ENCODE data around the gene DDX56. TPM values are rescaled to one million over a fixed set of nuclear protein-coding genes. Genes with fewer than 3 reads are reported as not detected.

The DDX56 gene
- total RNA-seq, 1 experiment from 2014 or later, result 83.1 TPM

GRCh38 chr7:44531421-44532380 lies 42.0 kb downstream of the DDX56 start:
- POLR2A ChIA-PET, result no interaction called here
- H3K27ac Mint-ChIP-seq, result no peak overlapping the region
- peaks cover 4% of the 10 kb centered on the region; the same call in 1 of the 2 replicates for H3K9me3 Mint-ChIP-seq
- DNase-seq (ENCODE audit: low spot score) (no peak), ATAC-seq (no peak)
- no peak overlapping the region for H3K4me3 Mint-ChIP-seq
- CTCF ChIA-PET, result interaction anchor here (0.6 kb wide), 1 partner anchor 289 kb away, joined by 4 read pairs; no protein-coding TSS in a partner anchor
- TF ChIP-seq FOXP4 (CRISPR knock-in tag; IDR thresholded peaks at IDR 0.05) (no peak), USF1 (CRISPR knock-in tag; IDR thresholded peaks at IDR 0.05) (no peak), OVOL2 (CRISPR knock-in tag; IDR thresholded peaks at IDR 0.05; ENCODE audit: borderline replicate concordance) (no peak), IRF2 (CRISPR knock-in tag; IDR thresholded peaks at IDR 0.05; ENCODE audit: borderline replicate concordance, low read depth) (no peak), ZNF138 (CRISPR knock-in tag; conservative IDR thresholded peaks at IDR 0.05) (no peak)
- no peaks in the 10 kb centered on the region for H3K36me3 Mint-ChIP-seq
- no peaks in the 10 kb centered on the region for H3K4me1 Mint-ChIP-seq
- H3K27me3 Mint-ChIP-seq (ENCODE audit: low read depth), result peaks cover 3% of the 10 kb centered on the region

- Mint-ChIP-seq H3K9me3 (peaks cover 6% of the 10 kb centered on the region), H3K27me3 (ENCODE audit: low read depth) (peaks cover 3% of the 10 kb centered on the region), H3K36me3 (0 out of 2 replicates have a peak, but pooled peaks cover 1% of the 10 kb centered on the region), H3K4me1 (no peaks in the 10 kb centered on the region), H3K27ac (no peak overlapping the region), H3K4me3 (no peak overlapping the region)
- ATAC-seq (no peak), DNase-seq (ENCODE audit: low spot score) (no peak)
- ChIA-PET POLR2A (no interaction called here), CTCF (no interaction called here)
- TF ChIP-seq MYBL2 (CRISPR knock-in tag; IDR thresholded peaks at IDR 0.05) (no peak), TP53 (CRISPR knock-in tag; IDR thresholded peaks at IDR 0.05) (no peak), NFYB (CRISPR knock-in tag; conservative IDR thresholded peaks at IDR 0.05; ENCODE audit: low read depth) (no peak), RELA (CRISPR knock-in tag; IDR thresholded peaks at IDR 0.05; ENCODE audit: borderline replicate concordance) (no peak), ELF4 (CRISPR knock-in tag; IDR thresholded peaks at IDR 0.05; ENCODE audit: low read depth) (no peak), SP1 (CRISPR knock-in tag; conservative IDR thresholded peaks at IDR 0.05) (no peak), ZNF317 (CRISPR knock-in tag; IDR thresholded peaks at IDR 0.05; ENCODE audit: borderline replicate concordance, low read depth) (no peak), TCF7 (CRISPR knock-in tag; IDR thresholded peaks at IDR 0.05; ENCODE audit: low read depth) (no peak), ZNF121 (CRISPR knock-in tag; IDR thresholded peaks at IDR 0.05) (no peak), FOXJ3 (CRISPR knock-in tag; IDR thresholded peaks at IDR 0.05; ENCODE audit: borderline replicate concordance) (no peak), ATF1 (CRISPR knock-in tag; IDR thresholded peaks at IDR 0.05) (no peak)
- TF ChIP-seq, protein P1, sequence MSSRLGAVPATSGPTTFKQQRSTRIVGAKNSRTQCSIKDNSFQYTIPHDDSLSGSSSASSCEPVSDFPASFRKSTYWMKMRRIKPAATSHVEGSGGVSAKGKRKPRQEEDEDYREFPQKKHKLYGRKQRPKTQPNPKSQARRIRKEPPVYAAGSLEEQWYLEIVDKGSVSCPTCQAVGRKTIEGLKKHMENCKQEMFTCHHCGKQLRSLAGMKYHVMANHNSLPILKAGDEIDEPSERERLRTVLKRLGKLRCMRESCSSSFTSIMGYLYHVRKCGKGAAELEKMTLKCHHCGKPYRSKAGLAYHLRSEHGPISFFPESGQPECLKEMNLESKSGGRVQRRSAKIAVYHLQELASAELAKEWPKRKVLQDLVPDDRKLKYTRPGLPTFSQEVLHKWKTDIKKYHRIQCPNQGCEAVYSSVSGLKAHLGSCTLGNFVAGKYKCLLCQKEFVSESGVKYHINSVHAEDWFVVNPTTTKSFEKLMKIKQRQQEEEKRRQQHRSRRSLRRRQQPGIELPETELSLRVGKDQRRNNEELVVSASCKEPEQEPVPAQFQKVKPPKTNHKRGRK (CRISPR knock-in tag; IDR thresholded peaks at IDR 0.05; ENCODE audit: borderline replicate concordance), result no peak
- TF ChIP-seq, protein P2, sequence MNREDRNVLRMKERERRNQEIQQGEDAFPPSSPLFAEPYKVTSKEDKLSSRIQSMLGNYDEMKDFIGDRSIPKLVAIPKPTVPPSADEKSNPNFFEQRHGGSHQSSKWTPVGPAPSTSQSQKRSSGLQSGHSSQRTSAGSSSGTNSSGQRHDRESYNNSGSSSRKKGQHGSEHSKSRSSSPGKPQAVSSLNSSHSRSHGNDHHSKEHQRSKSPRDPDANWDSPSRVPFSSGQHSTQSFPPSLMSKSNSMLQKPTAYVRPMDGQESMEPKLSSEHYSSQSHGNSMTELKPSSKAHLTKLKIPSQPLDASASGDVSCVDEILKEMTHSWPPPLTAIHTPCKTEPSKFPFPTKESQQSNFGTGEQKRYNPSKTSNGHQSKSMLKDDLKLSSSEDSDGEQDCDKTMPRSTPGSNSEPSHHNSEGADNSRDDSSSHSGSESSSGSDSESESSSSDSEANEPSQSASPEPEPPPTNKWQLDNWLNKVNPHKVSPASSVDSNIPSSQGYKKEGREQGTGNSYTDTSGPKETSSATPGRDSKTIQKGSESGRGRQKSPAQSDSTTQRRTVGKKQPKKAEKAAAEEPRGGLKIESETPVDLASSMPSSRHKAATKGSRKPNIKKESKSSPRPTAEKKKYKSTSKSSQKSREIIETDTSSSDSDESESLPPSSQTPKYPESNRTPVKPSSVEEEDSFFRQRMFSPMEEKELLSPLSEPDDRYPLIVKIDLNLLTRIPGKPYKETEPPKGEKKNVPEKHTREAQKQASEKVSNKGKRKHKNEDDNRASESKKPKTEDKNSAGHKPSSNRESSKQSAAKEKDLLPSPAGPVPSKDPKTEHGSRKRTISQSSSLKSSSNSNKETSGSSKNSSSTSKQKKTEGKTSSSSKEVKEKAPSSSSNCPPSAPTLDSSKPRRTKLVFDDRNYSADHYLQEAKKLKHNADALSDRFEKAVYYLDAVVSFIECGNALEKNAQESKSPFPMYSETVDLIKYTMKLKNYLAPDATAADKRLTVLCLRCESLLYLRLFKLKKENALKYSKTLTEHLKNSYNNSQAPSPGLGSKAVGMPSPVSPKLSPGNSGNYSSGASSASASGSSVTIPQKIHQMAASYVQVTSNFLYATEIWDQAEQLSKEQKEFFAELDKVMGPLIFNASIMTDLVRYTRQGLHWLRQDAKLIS (CRISPR knock-in tag; IDR thresholded peaks at IDR 0.05; ENCODE audit: borderline replicate concordance), result no peak
- TF ChIP-seq, protein P3, sequence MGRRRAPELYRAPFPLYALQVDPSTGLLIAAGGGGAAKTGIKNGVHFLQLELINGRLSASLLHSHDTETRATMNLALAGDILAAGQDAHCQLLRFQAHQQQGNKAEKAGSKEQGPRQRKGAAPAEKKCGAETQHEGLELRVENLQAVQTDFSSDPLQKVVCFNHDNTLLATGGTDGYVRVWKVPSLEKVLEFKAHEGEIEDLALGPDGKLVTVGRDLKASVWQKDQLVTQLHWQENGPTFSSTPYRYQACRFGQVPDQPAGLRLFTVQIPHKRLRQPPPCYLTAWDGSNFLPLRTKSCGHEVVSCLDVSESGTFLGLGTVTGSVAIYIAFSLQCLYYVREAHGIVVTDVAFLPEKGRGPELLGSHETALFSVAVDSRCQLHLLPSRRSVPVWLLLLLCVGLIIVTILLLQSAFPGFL (CRISPR knock-in tag; IDR thresholded peaks at IDR 0.05; ENCODE audit: borderline replicate concordance), result no peak
- TF ChIP-seq, protein P4, sequence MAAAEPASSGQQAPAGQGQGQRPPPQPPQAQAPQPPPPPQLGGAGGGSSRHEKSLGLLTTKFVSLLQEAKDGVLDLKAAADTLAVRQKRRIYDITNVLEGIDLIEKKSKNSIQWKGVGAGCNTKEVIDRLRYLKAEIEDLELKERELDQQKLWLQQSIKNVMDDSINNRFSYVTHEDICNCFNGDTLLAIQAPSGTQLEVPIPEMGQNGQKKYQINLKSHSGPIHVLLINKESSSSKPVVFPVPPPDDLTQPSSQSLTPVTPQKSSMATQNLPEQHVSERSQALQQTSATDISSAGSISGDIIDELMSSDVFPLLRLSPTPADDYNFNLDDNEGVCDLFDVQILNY (CRISPR knock-in tag; IDR thresholded peaks at IDR 0.05), result no peak
- TF ChIP-seq, protein P5, sequence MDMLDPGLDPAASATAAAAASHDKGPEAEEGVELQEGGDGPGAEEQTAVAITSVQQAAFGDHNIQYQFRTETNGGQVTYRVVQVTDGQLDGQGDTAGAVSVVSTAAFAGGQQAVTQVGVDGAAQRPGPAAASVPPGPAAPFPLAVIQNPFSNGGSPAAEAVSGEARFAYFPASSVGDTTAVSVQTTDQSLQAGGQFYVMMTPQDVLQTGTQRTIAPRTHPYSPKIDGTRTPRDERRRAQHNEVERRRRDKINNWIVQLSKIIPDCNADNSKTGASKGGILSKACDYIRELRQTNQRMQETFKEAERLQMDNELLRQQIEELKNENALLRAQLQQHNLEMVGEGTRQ (CRISPR knock-in tag; IDR thresholded peaks at IDR 0.05), result no peak
Observed at GRCh38 chr7:44530990-44531389, 42.7 kb downstream of the DDX56 start.

Measured in WTC11 (cell line).